GM21390 (cell line): ENCODE data around the gene LRMDA.
"Not testable (repeated sequence)": the region's sequence is repeated elsewhere in the genome, so short reads cannot be mapped to it uniquely, and the experiment has no call there.

Experiments
- ATAC-seq: cut with Tn5 transposase; IDR thresholded peaks from one replicate; pipeline ENCODE4 v1.9.1; 2021; ENCODE audit not compliant: unreplicated experiment

Gene LRMDA

GRCh38 chr10:75605795-75606194 lies 174.4 kb downstream of the LRMDA start:
- not testable (repeated sequence) for ATAC-seq

GRCh38 chr10:75606203-75606779 lies 174.9 kb downstream of the LRMDA start:
- peak; percentile 63 for ATAC-seq

GRCh38 chr10:75607576-75607975 lies 176.2 kb downstream of the LRMDA start:
- ATAC-seq: no peak

GRCh38 chr10:75610183-75610582 lies 178.8 kb downstream of the LRMDA start:
- no peak for ATAC-seq

GRCh38 chr10:75611172-75611992 lies 180.0 kb downstream of the LRMDA start:
- ATAC-seq: no peak

- ATAC-seq: no peak
Observed at GRCh38 chr10:75611993-75612372, 180.6 kb downstream of the LRMDA start.

GRCh38 chr10:75612904-75613684 lies 181.7 kb downstream of the LRMDA start:
- ATAC-seq: peak; percentile 40

GRCh38 chr10:75613685-75614504 lies 182.5 kb downstream of the LRMDA start:
- ATAC-seq: no peak

GRCh38 chr10:75616076-75616475 lies 184.7 kb downstream of the LRMDA start:
- ATAC-seq: no peak

GRCh38 chr10:75616874-75617478 lies 185.6 kb downstream of the LRMDA start:
- ATAC-seq: no peak

- ATAC-seq: no peak
Observed at GRCh38 chr10:75617485-75618155, 186.2 kb downstream of the LRMDA start.

- ATAC-seq: no peak
Observed at GRCh38 chr10:75619635-75620034, 188.2 kb downstream of the LRMDA start.

GRCh38 chr10:75620356-75620755 lies 188.9 kb downstream of the LRMDA start:
- no peak for ATAC-seq

GRCh38 chr10:75621003-75621402 lies 189.6 kb downstream of the LRMDA start:
- not testable (repeated sequence) for ATAC-seq

- no peak for ATAC-seq
Observed at GRCh38 chr10:75622503-75622902, 191.1 kb downstream of the LRMDA start.

- ATAC-seq: no peak
Observed at GRCh38 chr10:75623310-75624093, 192.1 kb downstream of the LRMDA start.

GRCh38 chr10:75624638-75625037 lies 193.2 kb downstream of the LRMDA start:
- ATAC-seq: no peak

GRCh38 chr10:75630746-75631145 lies 199.3 kb downstream of the LRMDA start:
- no peak for ATAC-seq

- no peak for ATAC-seq
Observed at GRCh38 chr10:75632805-75633462, 201.5 kb downstream of the LRMDA start.
